Inflammatory macrophage (primary cell): Measurements from ENCODE around the gene BRCA1.
"Not testable (repeated sequence)": the region's sequence is repeated elsewhere in the genome, so short reads cannot be mapped to it uniquely, and the experiment has no call there.

Experiments used
- DNase-seq, 2 donors: peaks; one replicate each; pipeline ENCODE4 v3.0.0-alpha.2; 2020 to 2022
- total RNA-seq, 18 experiments: gene quantifications; one replicate each; lab custom pipeline; 2026; ENCODE audit warnings: mixed read lengths in 6 of 18, inconsistent platforms in 2 of 18; lab: John Stamatoyannopoulos, UW

The BRCA1 gene
- 10.2 to 75.5 (median 42.2) reads per million in 18 experiments for total RNA-seq

GRCh38 chr17:43125133-43125966, at the start of gene BRCA1:
BRCA1 (minus strand) TSS chr17:43125364; CDS start chr17:43124096, 1,268 bp downstream.
- peak; percentile 99 to 100 for DNase-seq

- peak; percentile 92 to 95 for DNase-seq
Measured at GRCh38 chr17:43171586-43172487, 46.7 kb upstream of the BRCA1 start.

GRCh38 chr17:43170766-43171585, 45.8 kb upstream of the BRCA1 start, which contains the start of gene NBR1:
NBR1 (plus strand) TSS chr17:43171214; CDS start chr17:43175800, 4,586 bp downstream.
- DNase-seq = peak; percentile 97 to 99

DNA sequence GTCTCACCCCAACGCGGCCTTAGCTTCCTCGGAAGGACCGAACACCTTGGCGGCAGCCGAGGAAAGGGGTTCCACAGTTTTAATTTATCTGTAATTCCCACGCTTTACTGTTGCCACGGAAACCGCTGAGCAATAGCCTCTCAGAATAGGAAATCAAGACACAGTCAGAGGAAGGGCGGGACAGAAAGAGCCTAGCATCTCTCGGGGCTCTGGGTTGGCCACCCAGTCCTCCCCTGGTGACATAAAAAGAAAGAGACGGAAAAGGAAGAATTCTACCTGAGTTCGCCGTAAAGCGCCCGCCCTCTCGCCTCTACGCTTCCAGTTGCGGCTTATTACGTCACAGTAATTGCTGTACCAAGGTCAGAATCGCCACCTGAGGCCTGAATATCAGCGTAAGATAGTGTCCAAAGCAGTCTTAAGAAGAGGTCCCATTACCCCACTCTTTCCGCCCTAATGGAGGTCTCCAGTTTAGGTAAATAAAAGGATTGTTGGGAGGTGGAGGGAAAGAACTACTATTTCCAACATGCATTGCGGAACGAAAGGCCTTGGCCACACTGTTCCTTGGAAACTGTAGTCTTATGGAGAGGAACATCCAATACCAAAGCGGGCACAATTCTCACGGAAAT, 45.1 kb upstream of the BRCA1 start:
- DNase-seq = peak; percentile 95

DNA sequence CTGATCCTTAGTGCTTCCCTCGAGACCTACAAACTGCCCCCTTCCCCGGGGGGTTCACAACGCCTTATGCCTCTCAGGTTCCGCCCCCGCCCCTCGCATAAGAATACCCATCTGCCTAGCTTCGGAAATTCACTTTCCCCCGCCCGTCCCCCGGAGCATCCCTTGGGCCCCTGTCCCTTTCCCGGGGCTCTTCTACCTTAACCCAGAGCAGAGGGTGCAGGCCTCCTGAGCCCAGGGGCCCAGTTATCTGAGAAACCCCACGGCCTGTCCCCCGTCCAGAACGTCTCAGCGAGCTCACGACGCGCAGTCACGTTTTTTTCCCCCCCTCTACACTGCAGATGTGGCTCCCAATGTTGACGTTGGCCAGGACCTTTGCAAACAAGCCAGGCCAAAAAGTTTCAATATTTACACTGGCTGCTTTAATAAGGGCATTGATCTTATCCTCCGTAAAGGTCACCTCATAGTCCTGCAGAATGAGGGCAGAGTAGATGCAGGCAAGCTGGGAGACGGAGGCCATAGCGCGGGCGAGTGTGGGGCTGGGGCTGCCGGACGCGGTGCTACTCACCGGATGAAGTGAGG, 44.5 kb upstream of the BRCA1 start:
- DNase-seq = no peak

DNA sequence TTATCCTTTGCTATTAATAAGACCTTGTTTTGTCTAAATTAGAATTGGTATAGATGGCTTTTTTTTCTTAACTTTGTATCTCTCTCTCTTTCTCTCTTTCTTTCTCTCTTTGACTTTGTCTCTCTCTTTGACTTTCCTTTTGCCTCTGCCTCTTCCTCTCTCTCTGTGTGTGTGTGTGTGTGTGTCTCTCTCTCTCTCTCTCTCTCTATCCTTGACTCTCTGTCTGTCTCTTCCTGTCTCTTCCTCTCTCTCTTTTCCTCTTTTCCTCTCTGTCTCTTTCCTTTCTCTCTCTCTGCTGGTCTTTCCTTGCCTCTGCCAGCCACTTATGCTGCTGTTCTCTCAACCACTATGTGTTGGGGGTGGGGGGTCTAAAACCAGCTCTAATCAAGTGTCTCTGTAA, 40.8 kb upstream of the BRCA1 start:
- not testable (repeated sequence) for DNase-seq

DNA sequence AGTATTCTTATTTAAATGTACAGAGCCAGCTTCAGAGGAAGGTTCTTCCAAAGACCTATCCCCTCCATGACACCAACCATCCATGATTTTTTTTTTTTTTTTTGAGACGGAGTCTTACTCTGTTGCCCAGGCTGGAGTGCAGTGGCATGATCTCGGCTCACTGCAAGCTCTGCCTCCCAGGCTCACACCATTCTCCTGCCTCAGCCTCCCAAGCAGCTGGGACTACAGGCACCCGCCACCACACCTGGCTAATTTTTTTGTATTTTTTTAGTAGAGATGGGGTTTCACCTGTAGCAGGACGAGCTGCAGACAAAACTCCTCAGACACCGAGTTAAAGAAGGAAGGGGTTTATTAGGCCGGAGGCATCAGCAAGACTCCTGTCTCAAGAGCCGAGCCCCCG, 34.8 kb upstream of the BRCA1 start:
- not testable (repeated sequence) for DNase-seq

DNA sequence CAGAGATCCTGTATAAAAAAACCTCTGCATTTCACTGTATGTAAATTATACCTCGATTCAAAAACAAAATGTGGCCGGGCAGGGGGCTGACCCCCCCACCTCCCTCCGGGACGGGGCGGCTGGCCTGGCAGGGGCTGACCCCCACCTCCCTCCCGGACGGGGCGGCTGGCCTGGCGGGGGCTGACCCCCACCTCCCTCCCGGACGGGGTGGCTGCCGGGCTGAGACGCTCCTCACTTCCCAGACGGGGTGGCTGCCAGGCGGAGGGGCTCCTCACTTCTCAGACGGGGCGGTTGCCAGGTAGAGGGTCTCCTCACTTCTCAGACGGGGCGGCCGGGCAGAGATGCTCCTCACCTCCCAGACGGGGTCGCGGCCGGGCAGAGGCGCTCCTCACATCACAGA, 34.1 kb upstream of the BRCA1 start:
- DNase-seq = not testable (repeated sequence)

GRCh38 chr17:43155666-43156065, 30.5 kb upstream of the BRCA1 start:
- DNase-seq = no peak

- not testable (repeated sequence) for DNase-seq
Measured at GRCh38 chr17:43153197-43153835, 28.2 kb upstream of the BRCA1 start.

- no peak for DNase-seq
Measured at GRCh38 chr17:43151880-43152456, 26.8 kb upstream of the BRCA1 start.

- no peak for DNase-seq
Measured at GRCh38 chr17:43146649-43147048, 21.5 kb upstream of the BRCA1 start.

DNA sequence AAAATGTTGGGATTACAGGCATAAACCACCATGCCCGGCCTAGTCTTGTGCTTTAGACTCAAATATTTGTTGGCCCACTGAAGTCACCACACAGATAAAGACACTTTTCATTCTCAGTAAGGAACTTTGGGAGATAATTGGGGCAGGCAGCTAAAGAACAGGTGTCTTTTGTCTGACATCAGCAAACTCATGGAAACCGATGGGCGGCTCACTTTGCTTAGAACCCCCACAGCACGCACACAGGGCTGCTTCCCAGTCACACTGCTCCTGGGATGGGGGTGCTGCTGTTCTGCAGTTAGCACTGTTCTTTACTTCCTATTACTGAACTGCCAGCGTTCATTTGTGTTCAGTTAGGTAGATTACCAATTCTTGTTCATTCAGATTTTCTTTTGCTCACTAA, 18.0 kb upstream of the BRCA1 start:
- DNase-seq = no peak

- no peak for DNase-seq
Measured at GRCh38 chr17:43142153-43142552, 17.0 kb upstream of the BRCA1 start.

GRCh38 chr17:43140396-43141332, 15.5 kb upstream of the BRCA1 start:
- peak in 1 of 2 donors; percentile 4 for DNase-seq

- not testable (repeated sequence) for DNase-seq
Measured at GRCh38 chr17:43138531-43138930, 13.4 kb upstream of the BRCA1 start.

- DNase-seq = not testable (repeated sequence)
Measured at GRCh38 chr17:43136574-43136973, 11.4 kb upstream of the BRCA1 start.

DNA sequence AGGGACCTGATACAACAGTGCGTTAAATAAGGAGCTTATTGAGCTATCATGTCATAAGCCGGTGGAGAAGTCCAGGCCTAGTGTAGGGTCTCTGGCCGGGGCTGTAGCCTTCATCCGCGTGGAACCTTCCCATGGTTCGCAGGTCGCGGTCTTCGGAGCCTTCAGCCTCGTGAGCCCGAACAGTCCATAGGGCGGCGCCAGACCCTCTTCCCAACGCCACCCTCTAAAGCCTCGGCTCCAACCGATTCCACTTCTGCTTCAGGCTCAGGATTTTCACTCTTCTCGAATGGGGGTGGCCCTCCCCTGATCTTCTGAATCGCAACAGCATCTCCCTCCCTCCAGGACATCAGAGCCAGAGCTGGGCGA, 10.3 kb upstream of the BRCA1 start:
- no peak for DNase-seq

GRCh38 chr17:43134774-43135453, 9.8 kb upstream of the BRCA1 start:
- DNase-seq = no peak
